NCI-H1105 (cell line): ENCODE data around the gene CUEDC1.
A peak's percentile ranks its signal among the peaks of the same experiment; 100 is the strongest.

Experiments
- DNase-seq: peaks from one replicate; lab custom pipeline; 2025; lab: John Stamatoyannopoulos, UW

The CUEDC1 gene

GRCh38 chr17:57832314-57833178, 122.7 kb downstream of the CUEDC1 start:
- no peak for DNase-seq

DNA sequence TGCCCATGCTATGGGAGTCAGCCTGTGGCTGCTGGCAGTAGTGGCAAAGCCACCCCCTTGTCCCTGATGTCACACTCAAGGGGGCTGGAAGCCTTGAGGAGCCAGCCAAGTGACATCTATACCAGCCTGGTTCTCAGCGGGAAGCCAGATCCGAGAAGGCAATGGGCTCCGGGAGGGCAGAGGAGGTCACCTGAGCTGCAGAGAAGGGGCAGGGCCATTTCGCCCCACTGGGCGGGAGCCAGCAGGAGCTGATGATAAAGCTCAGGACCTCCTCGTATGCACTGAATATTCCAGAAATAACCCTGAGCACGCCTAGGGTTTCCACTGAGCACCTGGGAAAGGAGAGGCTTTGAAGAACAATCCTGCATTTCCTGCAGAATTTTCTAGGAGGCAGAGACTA, 124.3 kb downstream of the CUEDC1 start:
- DNase-seq, result no peak

DNA sequence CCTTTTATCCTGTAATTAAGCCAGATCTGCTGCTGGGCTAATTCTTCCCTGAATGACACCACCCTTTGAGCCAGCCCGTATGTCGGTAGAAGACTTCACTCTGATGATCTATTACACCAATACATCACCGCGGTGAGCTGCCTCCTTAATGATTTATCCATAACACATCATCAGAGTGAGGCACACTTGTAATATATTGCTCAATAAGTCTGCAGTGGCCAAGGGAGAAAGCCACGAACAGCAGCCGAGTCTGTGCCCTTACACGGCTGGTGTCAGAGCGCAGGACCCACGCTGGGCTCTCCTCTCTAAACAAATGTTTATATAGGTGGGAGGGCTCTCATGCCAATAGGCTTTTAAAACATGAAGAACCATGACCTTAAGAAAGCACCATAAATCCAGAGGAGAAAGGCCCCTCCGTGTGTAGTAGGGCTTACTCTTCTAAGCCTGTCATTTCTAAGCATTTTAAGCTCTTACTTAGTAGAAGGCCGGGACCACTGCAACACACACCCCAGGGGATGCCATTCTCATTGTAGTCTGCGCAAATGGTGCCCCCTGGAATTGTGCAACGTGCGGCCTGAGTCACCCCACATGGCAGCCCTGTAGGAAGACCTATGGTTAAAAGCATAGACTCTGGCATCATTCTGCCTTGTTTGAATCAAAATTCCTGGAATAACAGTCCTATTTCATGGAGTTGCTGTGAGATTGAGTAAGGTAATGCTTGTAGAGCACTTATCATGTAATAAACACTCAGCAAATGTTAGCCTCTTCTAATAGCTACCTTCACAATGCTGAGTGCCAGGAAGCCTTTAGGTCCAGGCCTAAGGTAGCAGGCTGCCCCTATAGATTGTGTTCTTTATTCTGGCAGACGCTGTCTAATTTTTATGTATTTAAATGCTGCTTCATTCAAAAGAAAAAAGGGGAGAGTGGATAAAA, 131.5 kb downstream of the CUEDC1 start:
- no peak for DNase-seq

DNA sequence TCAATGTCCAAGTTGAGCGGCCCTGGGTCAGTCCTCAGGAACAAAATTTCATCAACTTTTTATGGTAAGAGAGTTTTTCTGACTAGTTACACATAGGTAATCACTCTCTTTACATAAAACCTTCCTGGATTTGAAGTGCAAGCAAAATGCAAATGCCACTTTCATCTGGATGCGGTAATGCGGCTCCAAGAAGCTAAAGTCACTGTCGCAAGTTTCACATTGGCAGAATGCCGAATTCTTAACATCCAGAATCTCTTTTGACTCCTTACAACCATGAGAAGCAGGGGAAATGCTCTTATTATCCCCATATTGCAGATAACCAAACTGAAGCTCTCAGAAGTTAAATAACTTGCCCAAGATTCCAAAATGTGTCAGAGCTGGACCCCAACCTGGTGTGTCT, 135.3 kb downstream of the CUEDC1 start:
- DNase-seq, result no peak

DNA sequence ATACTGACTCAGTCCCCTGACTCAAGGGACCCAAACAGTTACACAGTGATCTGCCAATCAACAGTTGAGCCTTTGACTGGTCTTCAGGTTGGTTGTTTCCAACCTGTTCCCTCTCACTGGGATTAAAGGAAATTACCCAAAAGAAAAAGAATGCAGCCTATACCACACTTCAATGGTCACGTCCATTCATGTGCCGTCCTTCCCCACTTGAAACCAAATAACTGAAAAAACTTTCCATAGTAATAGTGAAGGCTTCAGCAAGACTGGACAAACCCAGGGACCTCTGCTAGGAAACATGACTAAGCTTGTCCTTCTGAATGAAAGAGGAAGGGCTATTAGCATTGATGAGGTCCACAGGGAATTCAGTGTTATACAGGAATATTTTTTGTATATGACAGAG, 135.9 kb downstream of the CUEDC1 start:
- no peak for DNase-seq

GRCh38 chr17:57818066-57818465, 137.1 kb downstream of the CUEDC1 start:
- DNase-seq, result no peak

DNA sequence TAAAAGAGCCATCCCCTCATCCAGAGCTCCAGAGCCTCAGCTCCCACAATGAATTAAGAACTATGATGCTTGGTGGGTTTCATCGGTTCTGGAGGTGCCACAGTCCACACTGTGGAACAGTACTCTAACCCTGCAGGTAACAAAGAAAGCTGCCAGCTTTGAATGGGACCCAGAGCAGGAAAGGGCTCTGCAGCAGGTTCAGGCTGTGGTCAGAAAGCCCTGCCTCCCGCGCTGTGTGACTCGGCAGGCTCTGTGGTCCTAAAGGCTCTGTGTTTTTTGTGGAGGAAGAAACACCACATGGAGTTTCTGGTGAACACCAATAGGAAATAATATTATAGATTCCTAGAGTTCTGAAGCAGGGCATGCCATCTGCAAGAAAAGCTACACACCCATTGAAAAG, 137.9 kb downstream of the CUEDC1 start:
- DNase-seq, result no peak

DNA sequence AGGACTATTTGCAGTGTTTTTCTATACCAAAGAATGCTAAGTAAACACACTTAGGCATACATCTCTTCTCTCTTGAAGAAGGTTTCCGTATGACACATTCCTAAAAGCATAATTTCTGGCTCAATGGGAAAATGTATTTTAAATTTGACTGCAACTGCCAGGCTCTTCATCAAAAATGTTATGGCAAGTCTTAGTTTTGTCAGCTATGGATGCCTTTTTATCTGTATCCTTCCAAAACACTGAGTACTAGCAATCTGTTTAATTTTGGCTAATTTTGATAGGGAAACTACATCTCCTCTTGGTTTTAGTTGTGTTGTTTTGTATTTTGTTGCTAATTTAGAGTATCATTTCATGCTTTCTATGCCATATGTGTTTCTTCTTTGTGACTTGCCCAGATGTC, 140.8 kb downstream of the CUEDC1 start:
- no peak for DNase-seq

- peak; percentile 35 for DNase-seq
Measured at GRCh38 chr17:57811638-57812280, 143.5 kb downstream of the CUEDC1 start.
